IMR-90 (cell line): ENCODE measurements around the gene IQSEC1.

Experiments used
- ELK1 ChIP-seq: fragments of 150-350 bp; IDR thresholded peaks from 2 replicates; pipeline ENCODE4 v1.6.1; 2016; ENCODE audit warnings: low read depth, mild to moderate bottlenecking, low read length, moderate library complexity, borderline replicate concordance
- MXI1 ChIP-seq: IDR thresholded peaks from 2 replicates; pipeline ENCODE4 v1.6.1; 2012; ENCODE audit warnings: low read depth, mild to moderate bottlenecking, low read length, moderate library complexity, borderline replicate concordance
- RFX5 ChIP-seq: IDR thresholded peaks from 2 replicates; pipeline ENCODE4 v1.8.0; 2012; ENCODE audit warnings: low read depth, mild to moderate bottlenecking, low read length, moderate library complexity

GRCh38 chr3:12941495-12942023 lies 131.7 kb downstream of the IQSEC1 start:
- TF ChIP-seq ELK1 (no peak), RFX5 (no peak), MXI1 (no peak)
